GM12878 (cell line): Measurements from ENCODE around the gene PLXNC1. TPM values are rescaled to one million over a fixed set of nuclear protein-coding genes. Genes with fewer than 3 reads are reported as not detected.

Source experiments
- ATAC-seq: fragments of 200-7000 bp; cut with Tn5 transposase; 3 replicates; pipeline ENCODE4 v1.9.1; 2020; ENCODE audit warnings: mild to moderate bottlenecking, moderate library complexity
- BruUV-seq: library from RNA; stranded (reverse); fragments of 400-500 nt; replicated peaks from 2 replicates; lab custom pipeline; 2021; lab: Mats Ljungman, UMichigan
- CTCF ChIA-PET: fragments of 300-600 bp; sonication (Branson Sonifier 250); formaldehyde crosslinking; extraction: SDS; loops from one replicate; lab custom pipeline; 2021; ENCODE audit warnings: inconsistent platforms; lab: Yijun Ruan, JAX
- POLR2A ChIA-PET: fragments of 350-600 bp; formaldehyde crosslinking; extraction: SDS; loops from one replicate; lab custom pipeline; 2021; ENCODE audit warnings: inconsistent platforms; lab: Charles Lee
- RAD21 ChIA-PET: fragments of 300-600 bp; sonication (Branson Sonifier 250); formaldehyde crosslinking; loops from one replicate; lab custom pipeline; 2023; ENCODE audit warnings: antibody characterized with exemption; ENCODE audit not compliant: unreplicated experiment; lab: Charles Lee
- SMC1A ChIA-PET: fragments of 300-600 bp; sonication (Branson Sonifier 250); formaldehyde crosslinking; loops from one replicate; lab custom pipeline; 2023; ENCODE audit not compliant: unreplicated experiment, uncharacterized antibody; lab: Charles Lee
- DNase-seq: peaks from one replicate; pipeline ENCODE4 v3.0.0-alpha.2; 2011; ENCODE audit warnings: low read depth, low spot score
- FAIRE-seq: peaks from 3 replicates; lab custom pipeline; 2011; peaks lifted over from hg19 to GRCh38; lab: Jason Lieb, UNC
- H2AFZ ChIP-seq: 2 replicates; pipeline ENCODE4 v1.6.0; 2011; ENCODE audit warnings: low read depth, low read length, control low read depth; ENCODE audit not compliant: control insufficient read depth
- H3K27ac ChIP-seq: 2 replicates; pipeline ENCODE4 v1.5.1; 2011; ENCODE audit warnings: control low read depth; ENCODE audit not compliant: control insufficient read depth, insufficient read depth
- H3K27me3 ChIP-seq, 2 experiments: replicated peaks in 1 of 2; 2 replicates each; pipeline versions ENCODE4 v1.6.0 to v1.6.1; 2011; ENCODE audit warnings: low read length in 1 of 2; ENCODE audit not compliant: control insufficient read depth in 2 of 2, insufficient read depth in 2 of 2
- H3K36me3 ChIP-seq, 2 experiments: 2 replicates each; pipeline ENCODE4 v1.5.1; 2011; ENCODE audit warnings: low read length in 1 of 2; ENCODE audit not compliant: control insufficient read depth in 2 of 2, insufficient read depth in 2 of 2
- H3K4me1 ChIP-seq: 2 replicates; pipeline ENCODE4 v1.6.1; 2011; ENCODE audit warnings: mild to moderate bottlenecking, low read length, moderate library complexity, mixed read lengths; ENCODE audit not compliant: control insufficient read depth, insufficient read depth
- H3K4me2 ChIP-seq: 2 replicates; pipeline ENCODE4 v1.6.0; 2011; ENCODE audit warnings: control low read depth; ENCODE audit not compliant: control insufficient read depth, insufficient read depth
- H3K4me3 ChIP-seq: fragments of 200-600 bp; sonication (generic); 2 replicates; pipeline ENCODE4 v1.5.1; 2016
- H3K79me2 ChIP-seq: 2 replicates; pipeline ENCODE4 v1.6.0; 2011; ENCODE audit warnings: low read length; ENCODE audit not compliant: control insufficient read depth, insufficient read depth
- H3K9ac ChIP-seq: 2 replicates; pipeline ENCODE4 v1.8.0; 2011; ENCODE audit warnings: low read length, control low read depth, mixed read lengths; ENCODE audit not compliant: control insufficient read depth, insufficient read depth
- H3K9me3 ChIP-seq: replicated peaks from 3 replicates; pipeline ENCODE4 v1.5.1; 2011; ENCODE audit warnings: mild to moderate bottlenecking, low read length; ENCODE audit not compliant: control insufficient read depth, insufficient read depth
- H4K20me1 ChIP-seq: 2 replicates; pipeline ENCODE4 v1.6.0; 2011; ENCODE audit not compliant: control insufficient read depth, insufficient read depth
- BMI1 ChIP-seq: fragments of 450-650 bp; IDR thresholded peaks from 2 replicates; pipeline ENCODE4 v1.6.1; 2016; ENCODE audit warnings: mild to moderate bottlenecking, moderate library complexity, borderline replicate concordance
- EZH2 ChIP-seq: IDR thresholded peaks from 2 replicates; pipeline ENCODE4 v1.6.1; 2012; ENCODE audit warnings: low read depth, mild to moderate bottlenecking, control low read depth, inconsistent platforms, low read length, borderline replicate concordance; ENCODE audit not compliant: control insufficient read depth
- HCFC1 ChIP-seq: fragments of 150-350 bp; IDR thresholded peaks from 2 replicates; pipeline ENCODE4 v1.6.1; 2014; ENCODE audit warnings: low read length
- IKZF2 ChIP-seq, 2 experiments: fragments of 450-650 bp; IDR thresholded peaks; 2 replicates each; pipeline ENCODE4 v1.6.1; 2017; ENCODE audit warnings: mild to moderate bottlenecking in 2 of 2, moderate library complexity in 2 of 2
- MXI1 ChIP-seq: fragments of 150-350 bp; IDR thresholded peaks from 2 replicates; pipeline ENCODE4 v1.6.1; 2011; ENCODE audit warnings: low read depth, mild to moderate bottlenecking, inconsistent platforms, low read length, improper control_type of control experiment
- NBN ChIP-seq: fragments of 450-650 bp; IDR thresholded peaks from 2 replicates; pipeline ENCODE4 v1.6.1; 2016
- NFXL1 ChIP-seq: fragments of 450-650 bp; IDR thresholded peaks from 2 replicates; pipeline ENCODE4 v1.6.1; 2017; ENCODE audit warnings: antibody characterized with exemption, mild to moderate bottlenecking, borderline replicate concordance
- POLR2AphosphoS2 ChIP-seq: IDR thresholded peaks from 2 replicates; pipeline ENCODE4 v1.6.1; 2011; ENCODE audit warnings: low read depth, mild to moderate bottlenecking, low read length, improper control_type of control experiment, moderate library complexity
- RELA ChIP-seq: fragments of 450-650 bp; IDR thresholded peaks from 2 replicates; pipeline ENCODE4 v1.8.0; 2014; ENCODE audit warnings: borderline replicate concordance; ENCODE audit not compliant: partially characterized antibody
- STAT1 ChIP-seq: fragments of 450-650 bp; conservative IDR thresholded peaks from 2 replicates; pipeline ENCODE4 v1.6.1; 2014; ENCODE audit warnings: antibody characterized with exemption, mild to moderate bottlenecking
- TAF1 ChIP-seq: IDR thresholded peaks from 2 replicates; pipeline ENCODE4 v1.6.1; 2011; ENCODE audit warnings: mild to moderate bottlenecking, low read depth, low read length, borderline replicate concordance
- WRNIP1 ChIP-seq: IDR thresholded peaks from 2 replicates; pipeline ENCODE4 v1.6.1; 2011; ENCODE audit warnings: low read depth, low read length, improper control_type of control experiment, borderline replicate concordance
- ZNF622 ChIP-seq: fragments of 450-650 bp; IDR thresholded peaks from 2 replicates; pipeline ENCODE4 v1.6.1; 2017; ENCODE audit warnings: mild to moderate bottlenecking, inconsistent platforms
- WGBS: methylation state at CpG from one replicate; pipeline ENCODE4 v1.1.6; 2016; ENCODE audit warnings: low lambda C conversion rate; ENCODE audit not compliant: insufficient replicate concordance, insufficient coverage; ENCODE audit errors: missing lambda C conversion rate; 5-methylcytosine and 5-hydroxymethylcytosine counted together
- in situ Hi-C: fragments of 300-500 bp; cut with MboI; formaldehyde crosslinking; loops from 9 replicates; pipeline ENCODE4 v1.14.3; 2018; ENCODE audit warnings: mixed read lengths
- intact Hi-C: fragments of 100-400 bp; cut with micrococcal nuclease; formaldehyde crosslinking; loops from one replicate; pipeline ENCODE4 v1.14.2; 2022; ENCODE audit not compliant: unreplicated experiment
- polyA plus RNA-seq, 11 experiments: library from polyadenylated mRNA; depleted of rRNA in 4 of 11; unstranded in 6 of 11; stranded (reverse) in 5 of 11; fragments of >200 nt; fragmentation: Nextera tagmentation in 4 of 11; fragmentation: Illumina TruSeq in 1 of 11; extraction: Ambion mirVana in 4 of 11; extraction: Trizol in 1 of 11; gene quantifications; 1 replicate in 1 of 11; 2 replicates in 10 of 11; pipeline versions ENCODE4 v1.2.1 to v1.2.3, GENCODE V29; 2011 to 2016; ENCODE audit warnings: inconsistent platforms in 2 of 11, missing spikeins in 2 of 11, low read depth in 1 of 11
- total RNA-seq, 4 experiments: library from RNA; depleted of rRNA in 3 of 4; stranded (reverse); fragments of >200 nt in 3 of 4; fragmentation: Illumina TruSeq in 1 of 4; extraction: Trizol in 1 of 4; gene quantifications; 2 replicates each; pipeline versions ENCODE4 v1.2.1 to v1.2.3, GENCODE V29; 2013 to 2021
- TF ChIP-seq, protein P1 (sequence below): fragments of 150-350 bp; IDR thresholded peaks from 2 replicates; pipeline ENCODE4 v1.6.1; 2014; ENCODE audit warnings: mild to moderate bottlenecking, low read depth, low read length
- TF ChIP-seq, protein P2 (sequence below): fragments of 450-650 bp; conservative IDR thresholded peaks from 2 replicates; pipeline ENCODE4 v1.6.1; 2017; ENCODE audit warnings: mild to moderate bottlenecking, moderate library complexity
- TF ChIP-seq, protein P3 (sequence below): fragments of 450-650 bp; formaldehyde crosslinking; IDR thresholded peaks from 2 replicates; pipeline ENCODE4 v1.5.0; 2022; ENCODE audit warnings: mild to moderate bottlenecking, missing genetic modification characterization

Gene PLXNC1
- total and polyA plus RNA-seq, 10 of the 15 experiments (the other 5 are each of a cell fraction or from before 2014, with no cell fraction given), result 5.2 to 41.2 (median 24.6) TPM

DNA sequence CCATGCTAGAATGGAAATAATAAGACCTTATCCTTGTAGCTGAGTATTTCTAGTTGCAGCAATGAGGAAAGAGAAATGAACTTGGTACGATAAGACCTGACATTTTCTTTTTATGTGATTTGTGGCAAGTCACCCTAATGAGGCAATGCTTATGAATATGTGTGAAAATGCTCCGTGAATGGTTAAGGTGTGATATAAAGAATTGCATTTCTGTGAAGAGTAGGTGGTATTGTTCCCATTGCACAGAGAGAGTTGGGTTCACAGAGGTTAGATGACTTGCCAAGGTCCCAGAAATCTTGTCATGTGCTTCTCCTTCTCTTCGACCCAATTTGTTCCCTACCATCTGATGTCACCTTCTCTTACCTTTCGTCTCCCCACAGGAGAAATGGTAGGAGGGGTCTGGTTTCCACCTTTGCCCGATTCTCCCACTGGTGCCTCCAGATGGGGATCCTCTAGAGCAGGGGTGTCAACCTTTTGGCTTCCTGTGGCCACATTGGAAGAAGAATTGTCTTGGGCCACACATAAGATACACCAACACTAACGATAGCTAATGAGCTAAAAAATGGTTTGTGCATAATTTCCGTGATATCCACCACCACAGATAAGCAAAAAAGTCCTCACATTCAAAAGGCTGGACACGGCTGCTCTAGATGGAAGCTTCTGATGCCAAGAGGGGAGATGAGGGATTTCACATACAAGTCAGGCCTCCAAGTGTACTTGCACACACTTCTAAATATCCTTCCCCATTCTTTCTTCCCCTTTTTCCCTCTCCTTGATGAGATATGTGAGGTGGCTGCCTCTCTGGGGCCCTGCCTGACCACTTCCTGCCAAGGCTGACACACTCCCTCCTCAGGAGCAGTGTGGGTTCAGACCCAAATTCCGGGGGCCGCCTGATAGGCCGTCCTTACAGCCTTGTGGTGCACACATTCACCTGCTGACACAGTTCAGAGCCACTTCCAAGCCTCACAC, 96.1 kb downstream of the PLXNC1 start:
- ChIA-PET CTCF (interaction anchor here (1.2 to 2.5 kb wide), 5 partner anchors 16 to 93 kb away, joined by 3 to 11 read pairs (median 6); no protein-coding TSS in a partner anchor), RAD21 (interaction anchor here (1.0 to 7.3 kb wide), 11 partner anchors 14 to 96 kb away, joined by 3 to 66 read pairs (median 4); partner anchors contain the start of gene PLXNC1), POLR2A (interaction anchor here (0.8 to 2.6 kb wide), 9 partner anchors 14 to 95 kb away, joined by 3 to 15 read pairs (median 3); no protein-coding TSS in a partner anchor), SMC1A (interaction anchor here (0.6 to 8.3 kb wide), 21 partner anchors 10 to 108 kb away, joined by 3 to 104 read pairs (median 6); no protein-coding TSS in a partner anchor)
- peak overlapping the region; percentile 41 for H3K27ac ChIP-seq
- BruUV-seq, result no TSS peak
- H3K4me3 ChIP-seq, result no peak overlapping the region
- FAIRE-seq (peak; percentile 59), DNase-seq (no peak), ATAC-seq (peak; percentile 86)
- in situ Hi-C loops, result no loop called here
- intact Hi-C loops, result no loop called here
- H3K4me1 ChIP-seq, result peaks cover 37% of the 10 kb centered on the region
- no peaks in the 10 kb centered on the region for H4K20me1 ChIP-seq
- H2AFZ ChIP-seq, result no peak overlapping the region; the same call in none of the 2 replicates
- no peaks in the 10 kb centered on the region for H3K27me3 ChIP-seq
- no peaks in the 10 kb centered on the region for H3K79me2 ChIP-seq
- peak overlapping the region; percentile 44 for H3K4me2 ChIP-seq
- H3K9ac ChIP-seq, result no peak overlapping the region
- peaks cover 2 to 33% of the 10 kb centered on the region in 2 experiments for H3K36me3 ChIP-seq
- 59% methylated on average over 11 of the region's 11 CpGs for WGBS
- H3K9me3 ChIP-seq, result no peaks in the 10 kb centered on the region
- TF ChIP-seq STAT1, result no peak
- peak; percentile 96 to 97 for TF ChIP-seq IKZF2 (IDR thresholded peaks at IDR 0.05)
- TF ChIP-seq, protein P1, sequence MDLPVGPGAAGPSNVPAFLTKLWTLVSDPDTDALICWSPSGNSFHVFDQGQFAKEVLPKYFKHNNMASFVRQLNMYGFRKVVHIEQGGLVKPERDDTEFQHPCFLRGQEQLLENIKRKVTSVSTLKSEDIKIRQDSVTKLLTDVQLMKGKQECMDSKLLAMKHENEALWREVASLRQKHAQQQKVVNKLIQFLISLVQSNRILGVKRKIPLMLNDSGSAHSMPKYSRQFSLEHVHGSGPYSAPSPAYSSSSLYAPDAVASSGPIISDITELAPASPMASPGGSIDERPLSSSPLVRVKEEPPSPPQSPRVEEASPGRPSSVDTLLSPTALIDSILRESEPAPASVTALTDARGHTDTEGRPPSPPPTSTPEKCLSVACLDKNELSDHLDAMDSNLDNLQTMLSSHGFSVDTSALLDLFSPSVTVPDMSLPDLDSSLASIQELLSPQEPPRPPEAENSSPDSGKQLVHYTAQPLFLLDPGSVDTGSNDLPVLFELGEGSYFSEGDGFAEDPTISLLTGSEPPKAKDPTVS, result no peak
- no peak for TF ChIP-seq EZH2
- TF ChIP-seq RELA, result no peak
- no peak for TF ChIP-seq ZNF622
- TF ChIP-seq, protein P2, sequence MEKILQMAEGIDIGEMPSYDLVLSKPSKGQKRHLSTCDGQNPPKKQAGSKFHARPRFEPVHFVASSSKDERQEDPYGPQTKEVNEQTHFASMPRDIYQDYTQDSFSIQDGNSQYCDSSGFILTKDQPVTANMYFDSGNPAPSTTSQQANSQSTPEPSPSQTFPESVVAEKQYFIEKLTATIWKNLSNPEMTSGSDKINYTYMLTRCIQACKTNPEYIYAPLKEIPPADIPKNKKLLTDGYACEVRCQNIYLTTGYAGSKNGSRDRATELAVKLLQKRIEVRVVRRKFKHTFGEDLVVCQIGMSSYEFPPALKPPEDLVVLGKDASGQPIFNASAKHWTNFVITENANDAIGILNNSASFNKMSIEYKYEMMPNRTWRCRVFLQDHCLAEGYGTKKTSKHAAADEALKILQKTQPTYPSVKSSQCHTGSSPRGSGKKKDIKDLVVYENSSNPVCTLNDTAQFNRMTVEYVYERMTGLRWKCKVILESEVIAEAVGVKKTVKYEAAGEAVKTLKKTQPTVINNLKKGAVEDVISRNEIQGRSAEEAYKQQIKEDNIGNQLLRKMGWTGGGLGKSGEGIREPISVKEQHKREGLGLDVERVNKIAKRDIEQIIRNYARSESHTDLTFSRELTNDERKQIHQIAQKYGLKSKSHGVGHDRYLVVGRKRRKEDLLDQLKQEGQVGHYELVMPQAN, result no peak
- no peak for TF ChIP-seq HCFC1
- TF ChIP-seq BMI1, result peak; percentile 49
- no peak for TF ChIP-seq MXI1
- peak; percentile 35; the same call in 1 of the 2 replicates for TF ChIP-seq NBN
- no peak for TF ChIP-seq TAF1
- TF ChIP-seq NFXL1, result no peak
- TF ChIP-seq, protein P3, sequence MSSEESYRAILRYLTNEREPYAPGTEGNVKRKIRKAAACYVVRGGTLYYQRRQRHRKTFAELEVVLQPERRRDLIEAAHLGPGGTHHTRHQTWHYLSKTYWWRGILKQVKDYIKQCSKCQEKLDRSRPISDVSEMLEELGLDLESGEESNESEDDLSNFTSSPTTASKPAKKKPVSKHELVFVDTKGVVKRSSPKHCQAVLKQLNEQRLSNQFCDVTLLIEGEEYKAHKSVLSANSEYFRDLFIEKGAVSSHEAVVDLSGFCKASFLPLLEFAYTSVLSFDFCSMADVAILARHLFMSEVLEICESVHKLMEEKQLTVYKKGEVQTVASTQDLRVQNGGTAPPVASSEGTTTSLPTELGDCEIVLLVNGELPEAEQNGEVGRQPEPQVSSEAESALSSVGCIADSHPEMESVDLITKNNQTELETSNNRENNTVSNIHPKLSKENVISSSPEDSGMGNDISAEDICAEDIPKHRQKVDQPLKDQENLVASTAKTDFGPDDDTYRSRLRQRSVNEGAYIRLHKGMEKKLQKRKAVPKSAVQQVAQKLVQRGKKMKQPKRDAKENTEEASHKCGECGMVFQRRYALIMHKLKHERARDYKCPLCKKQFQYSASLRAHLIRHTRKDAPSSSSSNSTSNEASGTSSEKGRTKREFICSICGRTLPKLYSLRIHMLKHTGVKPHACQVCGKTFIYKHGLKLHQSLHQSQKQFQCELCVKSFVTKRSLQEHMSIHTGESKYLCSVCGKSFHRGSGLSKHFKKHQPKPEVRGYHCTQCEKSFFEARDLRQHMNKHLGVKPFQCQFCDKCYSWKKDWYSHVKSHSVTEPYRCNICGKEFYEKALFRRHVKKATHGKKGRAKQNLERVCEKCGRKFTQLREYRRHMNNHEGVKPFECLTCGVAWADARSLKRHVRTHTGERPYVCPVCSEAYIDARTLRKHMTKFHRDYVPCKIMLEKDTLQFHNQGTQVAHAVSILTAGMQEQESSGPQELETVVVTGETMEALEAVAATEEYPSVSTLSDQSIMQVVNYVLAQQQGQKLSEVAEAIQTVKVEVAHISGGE (CRISPR knock-in tag), result no peak
- TF ChIP-seq POLR2AphosphoS2, result no peak
- TF ChIP-seq WRNIP1, result no peak
